LHCN-M2 (cell line): ENCODE data around the gene TBC1D1. TPM values are rescaled to one million over a fixed set of nuclear protein-coding genes. Genes with fewer than 3 reads are reported as not detected.

Source experiments
- DNase-seq: peaks from one replicate; pipeline ENCODE4 v3.0.0-alpha.2; 2012; ENCODE audit warnings: low read depth
- total RNA-seq: library from RNA; depleted of rRNA; stranded (reverse); fragments of >200 nt; gene quantifications from 2 replicates; pipeline ENCODE4 v1.2.3, GENCODE V29; 2014

The TBC1D1 gene
- total RNA-seq, 1 experiment from 2014 or later: 108 TPM

- DNase-seq: no peak
Observed at GRCh38 chr4:38124961-38125360, 234.1 kb downstream of the TBC1D1 start.

GRCh38 chr4:38125816-38126215, 234.9 kb downstream of the TBC1D1 start:
- peak; percentile 17 for DNase-seq

DNA sequence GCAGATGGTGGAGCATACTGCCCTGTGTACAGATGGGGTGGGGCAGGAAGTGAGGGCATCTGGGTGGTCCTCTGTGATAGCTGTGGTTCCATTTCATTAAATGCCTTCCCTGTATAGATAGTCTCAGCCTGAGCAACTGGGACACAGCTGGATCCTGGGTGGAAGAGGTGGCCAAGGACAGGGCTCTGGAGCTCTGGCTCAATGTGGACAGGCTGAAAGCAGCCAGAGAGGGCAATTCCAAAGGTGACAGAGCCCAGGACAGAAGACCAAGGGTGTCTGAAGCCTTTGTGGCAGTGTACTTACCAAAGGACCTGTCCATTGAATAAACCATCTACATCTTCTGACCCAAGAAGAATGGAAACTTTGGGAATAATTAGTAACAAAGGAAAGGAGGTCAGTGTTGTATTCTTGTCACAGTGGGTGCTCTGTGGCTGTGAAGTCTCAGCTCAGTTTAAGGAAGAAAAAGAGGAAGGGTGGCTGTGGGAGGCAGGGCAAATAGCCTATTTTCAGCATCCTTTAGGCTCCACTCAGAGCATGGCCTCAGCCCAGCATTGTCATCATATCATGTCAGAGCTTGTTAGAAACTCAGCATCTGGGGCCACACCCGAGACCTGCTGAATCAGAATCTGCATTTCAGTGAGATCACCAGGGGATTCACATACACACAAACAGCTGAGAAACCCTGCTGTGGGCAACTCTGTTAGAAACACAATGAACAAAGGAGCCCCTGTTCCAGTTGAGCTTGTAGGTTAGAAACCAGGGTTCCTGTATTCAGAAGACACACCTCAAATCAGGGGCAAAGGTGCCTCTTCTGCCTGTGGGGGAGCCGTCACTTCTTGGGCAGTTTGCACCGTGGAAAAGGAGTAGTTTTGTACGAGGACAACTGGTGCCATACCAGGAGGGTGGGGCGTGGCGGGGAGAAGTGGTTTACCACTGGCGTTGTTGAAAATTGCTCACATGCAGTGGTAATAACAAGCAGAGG, 237.9 kb downstream of the TBC1D1 start:
- DNase-seq: peak; percentile 89

GRCh38 chr4:38129460-38130227, 238.8 kb downstream of the TBC1D1 start:
- DNase-seq: no peak

DNA sequence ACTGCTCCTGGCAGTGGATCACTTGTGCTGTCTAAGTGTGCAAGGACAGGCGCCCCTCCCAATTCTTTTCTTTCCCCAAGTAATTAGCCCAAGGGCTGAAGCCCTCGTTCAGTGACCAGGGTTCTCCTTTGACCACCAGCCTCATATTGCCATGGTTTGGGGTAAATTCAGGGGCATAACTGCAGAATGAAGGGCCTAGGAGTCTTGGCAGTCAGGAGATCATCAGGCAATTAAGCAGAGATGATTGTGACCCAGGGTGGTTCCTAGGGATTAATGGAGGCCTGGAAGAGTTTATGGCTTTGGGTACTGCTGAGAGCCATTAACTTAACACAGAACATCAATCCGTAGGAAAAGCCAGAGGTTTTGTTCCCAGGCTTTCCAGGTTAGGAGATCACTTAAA, 240.0 kb downstream of the TBC1D1 start:
- no peak for DNase-seq

- peak; percentile 43 for DNase-seq
Observed at GRCh38 chr4:38131371-38132091, 240.6 kb downstream of the TBC1D1 start.

DNA sequence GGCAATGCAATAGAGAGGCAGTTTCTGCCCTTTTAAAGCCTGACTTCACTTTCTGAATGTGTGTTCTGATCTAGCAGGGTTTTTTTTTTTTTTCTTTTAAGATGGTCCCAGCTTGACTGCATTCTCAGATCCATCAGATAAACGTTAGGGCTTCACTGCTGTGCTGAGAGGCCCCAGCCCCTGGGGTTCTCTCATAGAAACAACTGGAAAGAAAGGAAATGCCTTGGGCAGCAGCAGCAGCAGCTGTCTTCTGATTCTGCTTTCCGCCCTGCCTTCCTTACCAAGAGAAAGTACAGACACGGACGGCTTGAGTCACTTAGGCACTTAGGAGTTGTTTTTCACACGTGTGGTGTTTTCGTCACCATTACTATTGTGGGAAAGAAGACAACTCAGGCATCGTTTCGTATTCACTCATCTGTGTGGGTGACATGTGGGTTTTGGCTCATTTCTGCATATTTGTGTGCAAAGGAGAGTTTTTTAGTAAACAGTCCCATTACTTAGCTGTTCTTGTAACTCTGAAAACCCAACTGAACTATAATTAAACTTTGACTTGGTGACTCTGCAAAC, 241.3 kb downstream of the TBC1D1 start:
- DNase-seq: peak; percentile 100

- DNase-seq: no peak
Observed at GRCh38 chr4:38132843-38133662, 242.2 kb downstream of the TBC1D1 start.

GRCh38 chr4:38133711-38134480, 243.0 kb downstream of the TBC1D1 start:
- no peak for DNase-seq

DNA sequence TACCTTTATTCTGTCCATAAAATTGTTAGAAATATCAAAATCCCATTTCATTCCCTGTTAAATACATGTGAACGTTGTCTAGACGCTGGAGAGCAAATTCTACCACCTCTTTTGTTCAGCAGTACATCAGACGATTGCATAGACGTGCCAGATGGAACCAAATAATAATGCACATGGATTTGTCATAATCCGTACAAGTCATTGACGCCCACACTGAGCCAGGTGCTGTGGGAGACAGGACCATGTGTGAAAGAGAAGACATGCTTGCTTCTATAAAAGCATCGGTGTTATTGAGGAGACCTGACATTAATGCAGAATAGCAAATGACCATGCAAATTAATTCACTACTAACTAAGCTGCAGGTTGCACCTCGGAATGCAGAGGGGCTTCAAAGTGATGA, 244.3 kb downstream of the TBC1D1 start:
- DNase-seq: no peak

GRCh38 chr4:38136604-38137003, 245.7 kb downstream of the TBC1D1 start:
- no peak for DNase-seq

DNA sequence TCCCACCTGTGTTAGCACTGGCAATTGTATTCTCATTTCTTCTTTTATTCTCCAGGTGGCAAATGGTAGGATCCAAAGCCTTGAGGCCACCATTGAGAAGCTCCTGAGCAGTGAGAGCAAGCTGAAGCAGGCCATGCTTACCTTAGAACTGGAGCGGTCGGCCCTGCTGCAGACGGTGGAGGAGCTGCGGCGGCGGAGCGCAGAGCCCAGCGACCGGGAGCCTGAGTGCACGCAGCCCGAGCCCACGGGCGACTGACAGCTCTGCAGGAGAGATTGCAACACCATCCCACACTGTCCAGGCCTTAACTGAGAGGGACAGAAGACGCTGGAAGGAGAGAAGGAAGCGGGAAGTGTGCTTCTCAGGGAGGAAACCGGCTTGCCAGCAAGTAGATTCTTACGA, 246.2 kb downstream of the TBC1D1 start:
- no peak for DNase-seq

DNA sequence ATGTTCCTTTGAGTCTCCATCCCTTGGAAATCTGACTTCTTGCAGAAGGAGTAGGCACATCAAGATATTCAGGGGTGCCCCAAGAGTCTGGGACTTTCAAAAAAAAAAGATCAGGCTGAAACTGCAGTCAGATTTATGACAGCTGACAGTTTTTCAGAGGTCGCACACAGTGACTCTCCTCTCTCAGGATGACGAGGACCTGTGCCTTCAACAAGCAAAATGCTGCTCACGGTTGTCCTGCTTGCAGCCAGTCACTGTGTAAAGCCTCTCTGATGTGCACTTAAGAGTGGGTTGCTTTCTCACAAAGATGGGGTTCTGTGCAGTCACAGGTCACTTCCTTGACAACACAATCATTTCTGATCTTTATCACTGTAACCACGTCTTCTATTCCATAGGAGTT, 247.5 kb downstream of the TBC1D1 start:
- no peak for DNase-seq

DNA sequence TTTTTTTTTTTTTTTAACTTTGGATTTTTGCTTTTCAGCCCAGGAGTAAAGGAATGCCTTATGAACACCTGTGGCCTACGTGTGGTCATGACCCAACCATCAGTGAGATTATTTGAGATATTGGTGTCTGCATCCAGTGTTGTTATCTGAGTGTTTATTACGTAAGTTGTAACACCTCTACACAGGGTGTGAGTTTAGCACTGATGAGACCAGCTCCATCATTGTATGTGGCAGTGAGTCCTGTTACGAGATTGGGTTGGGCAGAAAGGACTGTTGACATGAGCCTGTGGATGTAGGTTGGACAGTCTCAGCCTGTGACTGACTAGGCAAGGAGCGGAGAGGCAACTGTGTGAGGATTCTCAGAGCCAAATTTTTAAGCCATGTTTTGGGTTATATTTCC, 248.3 kb downstream of the TBC1D1 start:
- DNase-seq: no peak

GRCh38 chr4:38140643-38141203, 249.8 kb downstream of the TBC1D1 start:
- DNase-seq: no peak

GRCh38 chr4:38141808-38142500, 251.1 kb downstream of the TBC1D1 start:
- DNase-seq: no peak

GRCh38 chr4:38144031-38144430, 253.1 kb downstream of the TBC1D1 start:
- no peak for DNase-seq

GRCh38 chr4:38145033-38145678, 254.3 kb downstream of the TBC1D1 start:
- DNase-seq: no peak
